ENCODE data around the gene XPNPEP3. TPM values are rescaled to one million over a fixed set of nuclear protein-coding genes. Genes with fewer than 3 reads are reported as not detected.

Gene XPNPEP3
- total RNA-seq, 1 experiment from 2014 or later = 8.5 TPM

- DNase-seq (ENCODE audit: low spot score) = no peak
Observed at GRCh38 chr22:40939202-40939601, 82.3 kb downstream of the XPNPEP3 start.

GRCh38 chr22:40950962-40951794 is 94.2 kb downstream of the XPNPEP3 start, which contains the start of gene RBX1:
Gene RBX1 (plus strand): TSS chr22:40951378. CDS start chr22:40951399, 21 bp downstream.
- DNase-seq (ENCODE audit: low spot score) = peak; percentile 91

GRCh38 chr22:40951795-40952605 is 95.1 kb downstream of the XPNPEP3 start:
- no peak for DNase-seq (ENCODE audit: low spot score)

GRCh38 chr22:40953471-40953870 is 96.5 kb downstream of the XPNPEP3 start:
- DNase-seq (ENCODE audit: low spot score) = no peak

GRCh38 chr22:40954113-40954512 is 97.2 kb downstream of the XPNPEP3 start:
- no peak for DNase-seq (ENCODE audit: low spot score)

- DNase-seq (ENCODE audit: low spot score) = no peak
Observed at GRCh38 chr22:40955571-40955970, 98.6 kb downstream of the XPNPEP3 start.

- DNase-seq (ENCODE audit: low spot score) = no peak
Observed at GRCh38 chr22:40957601-40958000, 100.7 kb downstream of the XPNPEP3 start.

GRCh38 chr22:40958299-40958698 is 101.4 kb downstream of the XPNPEP3 start:
- no peak for DNase-seq (ENCODE audit: low spot score)

GRCh38 chr22:40960145-40960544 is 103.2 kb downstream of the XPNPEP3 start:
- DNase-seq (ENCODE audit: low spot score) = no peak

GRCh38 chr22:40965936-40966725 is 109.2 kb downstream of the XPNPEP3 start:
- DNase-seq (ENCODE audit: low spot score) = no peak

GRCh38 chr22:40966726-40967085 is 109.8 kb downstream of the XPNPEP3 start:
- no peak for DNase-seq (ENCODE audit: low spot score)

- DNase-seq (ENCODE audit: low spot score) = no peak
Observed at GRCh38 chr22:40967111-40967760, 110.3 kb downstream of the XPNPEP3 start.

GRCh38 chr22:40972587-40972986 is 115.6 kb downstream of the XPNPEP3 start:
- DNase-seq (ENCODE audit: low spot score) = no peak

- no peak for DNase-seq (ENCODE audit: low spot score)
Observed at GRCh38 chr22:40973144-40973543, 116.2 kb downstream of the XPNPEP3 start.

- no peak for DNase-seq (ENCODE audit: low spot score)
Observed at GRCh38 chr22:40975366-40975765, 118.4 kb downstream of the XPNPEP3 start.

GRCh38 chr22:40976866-40977700 is 120.1 kb downstream of the XPNPEP3 start:
- no peak for DNase-seq (ENCODE audit: low spot score)

GRCh38 chr22:40979198-40979597 is 122.2 kb downstream of the XPNPEP3 start:
- no peak for DNase-seq (ENCODE audit: low spot score)

GRCh38 chr22:40979871-40980270 is 122.9 kb downstream of the XPNPEP3 start:
- DNase-seq (ENCODE audit: low spot score) = no peak
